ENCODE data around the gene BUD13. TPM values are rescaled to one million over a fixed set of nuclear protein-coding genes. Genes with fewer than 3 reads are reported as not detected.

BUD13 gene
- total and polyA plus RNA-seq, 9 of the 15 experiments (the other 6 are each of a cell fraction or from before 2014, with no cell fraction given), result 9.5 to 34.1 (median 27.1) TPM

GRCh38 chr11:116701297-116701801 lies 71.4 kb downstream of the BUD13 start:
- in situ Hi-C loops (cut with MboI), result no loop called here
- CTCF ChIA-PET (ENCODE audit: low intra/inter-chr PET ratio), result no interaction called here
- Histone ChIP-seq H3K4me3 (no peak overlapping the region), H3K4me1 (replicated peaks in 1 of 2; ENCODE audit: control insufficient read depth in 2 of 2, insufficient read depth in 2 of 2, low read length in 2 of 2) (no peaks in the 10 kb centered on the region), H2AFZ (ENCODE audit: low read depth, low read length) (no peak overlapping the region), H3K79me2 (ENCODE audit: control insufficient read depth, insufficient read depth, low read length) (no peaks in the 10 kb centered on the region), H3K9me3 (replicated peaks; ENCODE audit: control insufficient read depth, insufficient read depth, low read depth, low read length) (no peaks in the 10 kb centered on the region), H4K20me1 (replicated peaks; ENCODE audit: control insufficient read depth, insufficient read depth, low read length) (peaks cover 11% of the 10 kb centered on the region; the same call in 1 of the 2 replicates), H3K4me2 (ENCODE audit: insufficient read depth, low read length) (no peak overlapping the region), H3K36me3 (ENCODE audit: control insufficient read depth, insufficient read depth, low read length) (no peaks in the 10 kb centered on the region), H3K27ac (ENCODE audit: extremely low read depth, low read depth, low read length) (no peak overlapping the region), H3K27me3 (ENCODE audit: control insufficient read depth in 2 of 2, insufficient read depth in 2 of 2, low read length in 2 of 2) (peaks cover 12 to 52% of the 10 kb centered on the region in 2 experiments; a peak in 3 of 5 replicates), H3K9me1 (ENCODE audit: control insufficient read depth, insufficient read depth, low read length) (no peaks in the 10 kb centered on the region), H3K9ac (ENCODE audit: insufficient read depth in 1 of 2, low read depth in 2 of 2, low read length in 2 of 2) (no peak overlapping the region)
- WGBS (ENCODE audit: insufficient coverage, low coverage, missing lambda C conversion rate), result 0% methylated on average over 7 of the region's 7 CpGs
- no peak for ATAC-seq
- no peak for DNase-seq (ENCODE audit: extremely low read depth in 1 of 4, low spot score in 3 of 4)
- POLR2A ChIA-PET, result interaction anchor here (0.7 kb wide), 1 partner anchor 544 kb away, joined by 3 read pairs; no protein-coding TSS in a partner anchor
- BruUV-seq (replicated peaks), result no TSS peak
- intact Hi-C loops (cut with micrococcal nuclease), result no loop called here
- no peak for FAIRE-seq
- TF ChIP-seq ZNF75A (CRISPR knock-in tag; IDR thresholded peaks at IDR 0.05), result no peak
- TF ChIP-seq ZBTB34 (CRISPR knock-in tag; IDR thresholded peaks at IDR 0.05), result no peak
- TF ChIP-seq NR2F6 (CRISPR knock-in tag; IDR thresholded peaks at IDR 0.05), result no peak
- TF ChIP-seq FOXJ2 (tag; IDR thresholded peaks at IDR 0.05), result no peak
- no peak for TF ChIP-seq RUNX1 (IDR thresholded peaks at IDR 0.05; ENCODE audit: low read depth)
- TF ChIP-seq ZMIZ1 (IDR thresholded peaks at IDR 0.05; ENCODE audit: low read depth in 2 of 2, low read length in 2 of 2), result no peak
- no peak for TF ChIP-seq GTF3C2 (IDR thresholded peaks at IDR 0.05; ENCODE audit: borderline replicate concordance, extremely low read depth, insufficient read length)
- TF ChIP-seq PHTF2 (CRISPR knock-in tag; IDR thresholded peaks at IDR 0.05), result no peak
- TF ChIP-seq ZNF511 (CRISPR knock-in tag; IDR thresholded peaks at IDR 0.05), result no peak
- TF ChIP-seq TEAD4 (IDR thresholded peaks at IDR 0.05; ENCODE audit: low read length), result no peak
- TF ChIP-seq TEAD4 (CRISPR knock-in tag; IDR thresholded peaks at IDR 0.05; ENCODE audit: borderline replicate concordance), result no peak
- TF ChIP-seq ZBED1 (IDR thresholded peaks at IDR 0.05), result no peak
- no peak for TF ChIP-seq EZH2 (IDR thresholded peaks at IDR 0.05; ENCODE audit: borderline replicate concordance, low read depth, low read length)
- no peak for TF ChIP-seq KLF13 (tag; IDR thresholded peaks at IDR 0.05; ENCODE audit: borderline replicate concordance, low read depth)
